ENCODE data around the gene BRD9.

DNA sequence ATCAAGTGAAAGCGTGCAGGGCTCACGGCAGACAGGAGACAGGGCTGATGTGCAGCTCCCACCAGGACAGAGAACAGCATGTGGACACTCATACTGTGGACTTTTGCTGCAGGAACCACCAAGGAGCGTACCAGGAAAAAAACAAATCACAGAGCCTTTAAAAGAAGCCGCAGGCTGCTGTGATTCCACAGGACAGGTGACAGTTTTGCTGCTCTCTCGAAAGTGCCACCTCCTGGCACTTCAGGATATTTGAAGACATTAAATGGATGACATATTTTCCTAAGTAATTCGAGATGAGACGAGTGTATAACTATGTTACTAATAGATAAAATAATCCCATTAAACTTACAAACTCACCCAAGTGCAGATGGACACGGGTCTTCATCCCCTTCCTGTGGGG lies 71.1 kb downstream of the BRD9 start:
- TF ChIP-seq, protein P1, sequence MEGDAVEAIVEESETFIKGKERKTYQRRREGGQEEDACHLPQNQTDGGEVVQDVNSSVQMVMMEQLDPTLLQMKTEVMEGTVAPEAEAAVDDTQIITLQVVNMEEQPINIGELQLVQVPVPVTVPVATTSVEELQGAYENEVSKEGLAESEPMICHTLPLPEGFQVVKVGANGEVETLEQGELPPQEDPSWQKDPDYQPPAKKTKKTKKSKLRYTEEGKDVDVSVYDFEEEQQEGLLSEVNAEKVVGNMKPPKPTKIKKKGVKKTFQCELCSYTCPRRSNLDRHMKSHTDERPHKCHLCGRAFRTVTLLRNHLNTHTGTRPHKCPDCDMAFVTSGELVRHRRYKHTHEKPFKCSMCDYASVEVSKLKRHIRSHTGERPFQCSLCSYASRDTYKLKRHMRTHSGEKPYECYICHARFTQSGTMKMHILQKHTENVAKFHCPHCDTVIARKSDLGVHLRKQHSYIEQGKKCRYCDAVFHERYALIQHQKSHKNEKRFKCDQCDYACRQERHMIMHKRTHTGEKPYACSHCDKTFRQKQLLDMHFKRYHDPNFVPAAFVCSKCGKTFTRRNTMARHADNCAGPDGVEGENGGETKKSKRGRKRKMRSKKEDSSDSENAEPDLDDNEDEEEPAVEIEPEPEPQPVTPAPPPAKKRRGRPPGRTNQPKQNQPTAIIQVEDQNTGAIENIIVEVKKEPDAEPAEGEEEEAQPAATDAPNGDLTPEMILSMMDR (IDR thresholded peaks at IDR 0.05) = no peak
- TF ChIP-seq EP300 (IDR thresholded peaks at IDR 0.05) = no peak
- no peak for TF ChIP-seq POLR2A (IDR thresholded peaks at IDR 0.05)

Measured in gastroesophageal sphincter (tissue), 3 donors.